LNCAP (cell line): ENCODE measurements around the gene ANKH.

Experiments
- CTCF ChIP-seq: fragments of 450-650 bp; IDR thresholded peaks from 2 replicates; pipeline ENCODE4 v1.5.1; 2017; ENCODE audit warnings: mild to moderate bottlenecking

ANKH gene

GRCh38 chr5:14745188-14745563 is 126.4 kb downstream of the ANKH start:
- no peak for TF ChIP-seq CTCF

- no peak for TF ChIP-seq CTCF
Measured at GRCh38 chr5:14744296-14745187, 127.0 kb downstream of the ANKH start.

GRCh38 chr5:14743601-14744295 is 127.8 kb downstream of the ANKH start:
- TF ChIP-seq CTCF, result no peak

GRCh38 chr5:14742498-14742897 is 129.1 kb downstream of the ANKH start:
- no peak for TF ChIP-seq CTCF

GRCh38 chr5:14741801-14742440 is 129.7 kb downstream of the ANKH start:
- no peak for TF ChIP-seq CTCF

GRCh38 chr5:14741131-14741530 is 130.4 kb downstream of the ANKH start:
- TF ChIP-seq CTCF, result no peak

- TF ChIP-seq CTCF, result no peak
Measured at GRCh38 chr5:14739981-14740380, 131.6 kb downstream of the ANKH start.
